GM12878 (cell line): ENCODE results near the gene WRAP73. TPM values are rescaled to one million over a fixed set of nuclear protein-coding genes. Genes with fewer than 3 reads are reported as not detected.

Experiments
- BACH1 ChIP-seq: fragments of 450-650 bp; IDR thresholded peaks from 2 replicates; pipeline ENCODE4 v1.6.1; 2017; ENCODE audit warnings: mild to moderate bottlenecking, borderline replicate concordance
- BCLAF1 ChIP-seq: fragments of 450-650 bp; IDR thresholded peaks from 2 replicates; pipeline ENCODE4 v1.6.1; 2017; ENCODE audit warnings: antibody characterized with exemption, mild to moderate bottlenecking, moderate library complexity
- BHLHE40 ChIP-seq, 2 experiments: fragments of 450-650 bp in 1 of 2; IDR thresholded peaks; 2 replicates each; pipeline ENCODE4 v1.6.1; 2011 to 2017; ENCODE audit warnings: low read depth in 2 of 2, borderline replicate concordance in 1 of 2, improper control_type of control experiment in 1 of 2, low read length in 1 of 2, mild to moderate bottlenecking in 1 of 2
- BRCA1 ChIP-seq: IDR thresholded peaks from 2 replicates; pipeline ENCODE4 v1.6.1; 2011; ENCODE audit warnings: low read depth, low read length, improper control_type of control experiment
- DPF2 ChIP-seq: fragments of 450-650 bp; IDR thresholded peaks from 2 replicates; pipeline ENCODE4 v1.6.1; 2017; ENCODE audit warnings: mild to moderate bottlenecking
- EED ChIP-seq: sonication (generic); IDR thresholded peaks from 2 replicates; pipeline ENCODE4 v1.6.1; 2016; ENCODE audit warnings: antibody characterized with exemption, low read depth
- EGR1 ChIP-seq, 2 experiments: IDR thresholded peaks; 1 replicate in 1 of 2; 2 replicates in 1 of 2; pipeline ENCODE4 v1.6.1; 2011 to 2012; ENCODE audit warnings: low read depth in 2 of 2, low read length in 2 of 2, borderline replicate concordance in 1 of 2, mild to moderate bottlenecking in 1 of 2, moderate library complexity in 1 of 2
- GATAD2B ChIP-seq: fragments of 450-650 bp; conservative IDR thresholded peaks from 2 replicates; pipeline ENCODE4 v1.6.1; 2017; ENCODE audit warnings: low read depth, mild to moderate bottlenecking, moderate library complexity
- IKZF1 ChIP-seq: fragments of 450-650 bp; conservative IDR thresholded peaks from 2 replicates; pipeline ENCODE4 v1.6.1; 2017; ENCODE audit warnings: antibody characterized with exemption, mild to moderate bottlenecking
- NRF1 ChIP-seq: conservative IDR thresholded peaks from 2 replicates; pipeline ENCODE4 v1.6.1; 2011; ENCODE audit warnings: mild to moderate bottlenecking, low read depth, low read length, improper control_type of control experiment
- POU2F2 ChIP-seq: IDR thresholded peaks from 3 replicates; pipeline ENCODE4 v1.6.1; 2011; ENCODE audit warnings: low read depth, mild to moderate bottlenecking, low read length, borderline replicate concordance
- RAD21 ChIP-seq: IDR thresholded peaks from 2 replicates; pipeline ENCODE4 v1.6.1; 2011; ENCODE audit warnings: mild to moderate bottlenecking, low read depth, low read length, moderate library complexity; ENCODE audit not compliant: insufficient read depth
- RUNX3 ChIP-seq: IDR thresholded peaks from 2 replicates; pipeline ENCODE4 v1.6.1; 2012; ENCODE audit warnings: low read length, inconsistent platforms
- TCF12 ChIP-seq: IDR thresholded peaks from 2 replicates; pipeline ENCODE4 v1.6.1; 2011; ENCODE audit warnings: low read depth, mild to moderate bottlenecking, low read length
- ZBTB11 ChIP-seq: fragments of 450-650 bp; formaldehyde crosslinking; IDR thresholded peaks from 2 replicates; pipeline ENCODE4 v1.5.0; 2022; ENCODE audit warnings: mild to moderate bottlenecking, missing genetic modification characterization
- ZNF217 ChIP-seq: fragments of 450-650 bp; IDR thresholded peaks from 2 replicates; pipeline ENCODE4 v1.6.1; 2017; ENCODE audit warnings: antibody characterized with exemption, mild to moderate bottlenecking
- ZSCAN29 ChIP-seq: fragments of 450-650 bp; IDR thresholded peaks from 2 replicates; pipeline ENCODE4 v1.6.1; 2017; ENCODE audit warnings: mild to moderate bottlenecking, moderate library complexity
- polyA plus RNA-seq, 11 experiments: library from polyadenylated mRNA; depleted of rRNA in 4 of 11; unstranded in 6 of 11; stranded (reverse) in 5 of 11; fragments of >200 nt; fragmentation: Nextera tagmentation in 4 of 11; fragmentation: Illumina TruSeq in 1 of 11; extraction: Ambion mirVana in 4 of 11; extraction: Trizol in 1 of 11; gene quantifications; 1 replicate in 1 of 11; 2 replicates in 10 of 11; pipeline versions ENCODE4 v1.2.1 to v1.2.3, GENCODE V29; 2011 to 2016; ENCODE audit warnings: inconsistent platforms in 2 of 11, missing spikeins in 2 of 11, low read depth in 1 of 11
- total RNA-seq, 4 experiments: library from RNA; depleted of rRNA in 3 of 4; stranded (reverse); fragments of >200 nt in 3 of 4; fragmentation: Illumina TruSeq in 1 of 4; extraction: Trizol in 1 of 4; gene quantifications; 2 replicates each; pipeline versions ENCODE4 v1.2.1 to v1.2.3, GENCODE V29; 2013 to 2021

Gene WRAP73
- total and polyA plus RNA-seq, 10 of the 15 experiments (the other 5 are each of a cell fraction or from before 2014, with no cell fraction given): 3.2 to 65.8 (median 48.0) TPM

GRCh38 chr1:3651930-3652547, 2.1 kb upstream of the WRAP73 start, which contains the start of gene TP73 (continued):
- no peak for TF ChIP-seq BRCA1
- TF ChIP-seq POU2F2: no peak
- TF ChIP-seq TCF12: 0 out of 2 replicates have a peak, but pooled peaks have one; percentile 20
- peak; percentile 84 for TF ChIP-seq GATAD2B
- peak in 1 of 2 experiments; percentile 48; a peak in 2 of 4 replicates for TF ChIP-seq BHLHE40 (IDR thresholded peaks at IDR 0.05; ENCODE audit: borderline replicate concordance in 1 of 2, low read depth in 2 of 2, low read length in 1 of 2)
- peak; percentile 83 for TF ChIP-seq IKZF1
- peak; percentile 78 for TF ChIP-seq DPF2
- TF ChIP-seq EGR1 (IDR thresholded peaks at IDR 0.05; ENCODE audit: borderline replicate concordance in 1 of 2, low read depth in 2 of 2, low read length in 2 of 2): peak in 1 of 2 experiments; percentile 98; a peak in 2 of 3 replicates
- TF ChIP-seq NRF1: no peak
- peak; percentile 55; the same call in 1 of the 2 replicates for TF ChIP-seq ZNF217
- 0 out of 2 replicates have a peak, but pooled peaks have one; percentile 29 for TF ChIP-seq ZSCAN29
- no peak for TF ChIP-seq EED
- TF ChIP-seq BCLAF1: no peak
- TF ChIP-seq ZBTB11 (CRISPR knock-in tag): no peak
- TF ChIP-seq RUNX3: peak; percentile 17; the same call in 1 of the 2 replicates
- 0 out of 2 replicates have a peak, but pooled peaks have one; percentile 48 for TF ChIP-seq BACH1
- 0 out of 2 replicates have a peak, but pooled peaks have one; percentile 2 for TF ChIP-seq RAD21
